HepG2 (cell line): ENCODE data around the gene COPS8. TPM values are rescaled to one million over a fixed set of nuclear protein-coding genes. Genes with fewer than 3 reads are reported as not detected.

ENCODE experiments used
- ATAC-seq: fragments of 200-7000 bp; cut with Tn5 transposase; 3 replicates; pipeline ENCODE4 v1.9.1; 2020; ENCODE audit warnings: mild to moderate bottlenecking, moderate library complexity
- BruUV-seq: library from RNA; stranded (reverse); fragments of 400-500 nt; replicated peaks from 2 replicates; lab custom pipeline; 2021; lab: Mats Ljungman, UMichigan
- CTCF ChIA-PET: fragments of 300-600 bp; formaldehyde crosslinking; extraction: SDS; loops from one replicate; lab custom pipeline; 2021; ENCODE audit warnings: low total read pairs, inconsistent platforms, low intra/inter-chr PET ratio; lab: Yijun Ruan, JAX
- POLR2A ChIA-PET: fragments of 350-600 bp; sonication (Branson Sonifier 250); formaldehyde crosslinking; loops from one replicate; lab custom pipeline; 2020; ENCODE audit warnings: antibody characterized with exemption, inconsistent platforms; lab: Yijun Ruan, JAX
- DNase-seq: peaks from one replicate; pipeline ENCODE4 v3.0.0-alpha.2; 2015; ENCODE audit warnings: low spot score
- FAIRE-seq: peaks from 3 replicates; lab custom pipeline; 2011; peaks lifted over from hg19 to GRCh38; lab: Jason Lieb, UNC
- H2AFZ ChIP-seq: one replicate; pipeline ENCODE4 v1.6.1; 2011; ENCODE audit warnings: low read length, inconsistent platforms
- H3K27ac ChIP-seq: fragments of 300-600 bp; 3 replicates; pipeline ENCODE4 v1.8.0; 2011; ENCODE audit warnings: mixed run types, mild to moderate bottlenecking, mixed read lengths, low read length, inconsistent platforms; ENCODE audit not compliant: insufficient read depth; ENCODE audit errors: extremely low read length
- H3K27me3 ChIP-seq, 2 experiments: fragments of 200-600 bp in 1 of 2; 2 replicates in 1 of 2; 3 replicates in 1 of 2; pipeline versions ENCODE4 v1.6.0 to v1.8.0; 2011; ENCODE audit warnings: low read length in 2 of 2, mild to moderate bottlenecking in 2 of 2, moderate library complexity in 2 of 2, inconsistent platforms in 1 of 2; ENCODE audit not compliant: insufficient read depth in 2 of 2, control insufficient read depth in 1 of 2
- H3K36me3 ChIP-seq, 2 experiments: fragments of 200-600 bp in 1 of 2; replicated peaks in 1 of 2; 2 replicates in 1 of 2; 3 replicates in 1 of 2; pipeline versions ENCODE4 v1.5.1 to v1.8.0; 2011; ENCODE audit warnings: low read length in 2 of 2, inconsistent platforms in 1 of 2; ENCODE audit not compliant: insufficient read depth in 2 of 2, control insufficient read depth in 1 of 2
- H3K4me1 ChIP-seq: 2 replicates; pipeline ENCODE4 v1.5.1; 2012; ENCODE audit warnings: low read length, inconsistent platforms; ENCODE audit not compliant: insufficient read depth
- H3K4me2 ChIP-seq: 2 replicates; pipeline ENCODE4 v1.6.0; 2011; ENCODE audit warnings: low read depth, low read length, inconsistent platforms
- H3K4me3 ChIP-seq, 3 experiments: fragments of 200-600 bp in 1 of 3; sonication (generic), shearing (Covaris generic) in 1 of 3; replicated peaks in 1 of 3; 2 replicates each; pipeline ENCODE4 v1.5.1; 2011 to 2016; ENCODE audit warnings: low read length in 3 of 3, inconsistent platforms in 2 of 3, low read depth in 2 of 3, mild to moderate bottlenecking in 2 of 3, control low read depth in 1 of 3, mixed read lengths in 1 of 3; ENCODE audit not compliant: insufficient read depth in 1 of 3
- H3K79me2 ChIP-seq: one replicate; pipeline ENCODE4 v1.6.1; 2011; ENCODE audit warnings: low read length, inconsistent platforms; ENCODE audit not compliant: insufficient read depth
- H3K9ac ChIP-seq: 2 replicates; pipeline ENCODE4 v1.6.0; 2011; ENCODE audit warnings: mild to moderate bottlenecking, low read depth, low read length, inconsistent platforms; ENCODE audit not compliant: insufficient read depth
- H3K9me3 ChIP-seq: 2 replicates; pipeline ENCODE4 v1.5.1; 2012; ENCODE audit warnings: mild to moderate bottlenecking, low read length
- H4K20me1 ChIP-seq: 2 replicates; pipeline ENCODE4 v1.6.0; 2011; ENCODE audit warnings: inconsistent platforms, mild to moderate bottlenecking, low read length, moderate library complexity; ENCODE audit not compliant: insufficient read depth
- HMGXB4 ChIP-seq, 2 experiments: sonication (generic) in 1 of 2; formaldehyde crosslinking in 1 of 2; IDR thresholded peaks; 2 replicates each; pipeline versions ENCODE4 v1.4.0 to v1.6.1; 2018 to 2020; ENCODE audit warnings: missing genetic modification reagents in 2 of 2, borderline replicate concordance in 1 of 2, low read depth in 1 of 2, mild to moderate bottlenecking in 1 of 2, missing biosample characterization in 1 of 2
- HNF4G ChIP-seq, 2 experiments: sonication (generic) in 1 of 2; formaldehyde crosslinking in 1 of 2; IDR thresholded peaks; 2 replicates each; pipeline versions ENCODE4 v1.4.0 to v1.6.1; 2011 to 2020; ENCODE audit warnings: borderline replicate concordance in 2 of 2, low read depth in 2 of 2, mild to moderate bottlenecking in 2 of 2, low read length in 1 of 2, missing genetic modification reagents in 1 of 2, moderate library complexity in 1 of 2
- KMT2A ChIP-seq: sonication (generic); formaldehyde crosslinking; IDR thresholded peaks from 2 replicates; pipeline ENCODE4 v1.4.0; 2020; ENCODE audit warnings: missing genetic modification reagents
- MAFF ChIP-seq: IDR thresholded peaks from 2 replicates; pipeline ENCODE4 v1.6.1; 2011; ENCODE audit warnings: low read depth, low read length, improper control_type of control experiment
- MAFK ChIP-seq, 2 experiments: IDR thresholded peaks in 1 of 2; conservative IDR thresholded peaks in 1 of 2; 2 replicates each; pipeline ENCODE4 v1.6.1; 2011; ENCODE audit warnings: improper control_type of control experiment in 2 of 2, low read length in 2 of 2
- MXD4 ChIP-seq: IDR thresholded peaks from 2 replicates; pipeline ENCODE4 v1.6.1; 2016; ENCODE audit warnings: mild to moderate bottlenecking, missing biosample characterization, missing genetic modification reagents
- MXI1 ChIP-seq: IDR thresholded peaks from 3 replicates; pipeline ENCODE4 v1.6.1; 2012; ENCODE audit warnings: low read depth, low read length, inconsistent platforms, borderline replicate concordance
- NFE2L1 ChIP-seq: sonication (generic); formaldehyde crosslinking; IDR thresholded peaks from 2 replicates; pipeline ENCODE4 v1.4.0; 2020; ENCODE audit warnings: missing genetic modification reagents, mild to moderate bottlenecking, borderline replicate concordance
- THYN1 ChIP-seq: sonication (generic); formaldehyde crosslinking; IDR thresholded peaks from 2 replicates; pipeline ENCODE4 v1.8.1; 2023; ENCODE audit warnings: low read depth, mild to moderate bottlenecking, moderate library complexity, missing genetic modification reagents, borderline replicate concordance
- ZBTB1 ChIP-seq: sonication (generic); formaldehyde crosslinking; IDR thresholded peaks from 2 replicates; pipeline ENCODE4 v1.4.0; 2020; ENCODE audit warnings: missing genetic modification reagents, borderline replicate concordance
- ZNF432 ChIP-seq: sonication (generic); formaldehyde crosslinking; IDR thresholded peaks from 2 replicates; pipeline ENCODE4 v1.5.0; 2020; ENCODE audit warnings: missing genetic modification reagents, mild to moderate bottlenecking, borderline replicate concordance
- ZNF790 ChIP-seq: sonication (generic); formaldehyde crosslinking; IDR thresholded peaks from 2 replicates; pipeline ENCODE4 v1.8.0; 2022; ENCODE audit warnings: missing genetic modification reagents, mild to moderate bottlenecking, borderline replicate concordance
- WGBS: methylation state at CpG from one replicate; pipeline ENCODE4 v1.1.6; 2017; ENCODE audit warnings: low lambda C conversion rate; 5-methylcytosine and 5-hydroxymethylcytosine counted together
- in situ Hi-C: cut with HindIII; loops from 2 replicates; pipeline ENCODE4 v1.10.0; 2017; ENCODE audit warnings: low pct_unique_long_range_greater_than_20kb; ENCODE audit not compliant: extremely low pct_ligation_motif_present
- intact Hi-C: fragments of 100-400 bp; cut with micrococcal nuclease; formaldehyde crosslinking; loops from one replicate; pipeline ENCODE4 v1.10.0; 2022; ENCODE audit not compliant: unreplicated experiment
- polyA plus RNA-seq, 8 experiments: library from polyadenylated mRNA; depleted of rRNA in 3 of 8; stranded (reverse) in 7 of 8; unstranded in 1 of 8; fragments of >200 nt; fragmentation: Illumina TruSeq in 4 of 8; extraction: Trizol in 4 of 8; gene quantifications; 2 replicates each; pipeline versions ENCODE4 v1.2.1 to v1.2.3, GENCODE V29; 2011 to 2016; ENCODE audit warnings: low read depth in 4 of 8, missing spikeins in 1 of 8, mixed read lengths in 1 of 8; ENCODE audit not compliant: insufficient read depth in 1 of 8
- total RNA-seq, 5 experiments: library from RNA; depleted of rRNA; stranded (reverse); fragments of >200 nt; fragmentation: Illumina TruSeq; extraction: Trizol; gene quantifications; 2 replicates each; pipeline ENCODE4 v1.2.3, GENCODE V29; 2016; ENCODE audit warnings: low read depth in 1 of 5

Gene COPS8
- total and polyA plus RNA-seq, 2 of the 13 experiments (the other 11 are each of a cell fraction or from before 2014, with no cell fraction given) = 86.3 to 96.6 TPM

GRCh38 chr2:237101118-237101979 is 15.7 kb downstream of the COPS8 start:
- ChIA-PET POLR2A (interaction anchor here (0.9 kb wide), 1 partner anchor 15 kb away, joined by 4 read pairs; the partner anchor contains the start of gene COPS8), CTCF (no interaction called here)
- no peaks in the 10 kb centered on the region for H3K9me3 ChIP-seq
- TF ChIP-seq THYN1 (CRISPR knock-in tag) (no peak), KMT2A (no peak), ZNF790 (no peak), ZBTB1 (CRISPR knock-in tag) (no peak), HMGXB4 (CRISPR knock-in tag; IDR thresholded peaks at IDR 0.05; ENCODE audit: borderline replicate concordance in 1 of 2, low read depth in 1 of 2) (no peak), MAFK (conservative IDR thresholded peaks at IDR 0.05 in 1 of 2, IDR thresholded peaks at IDR 0.05 in 1 of 2; ENCODE audit: low read length in 2 of 2) (peak; percentile 55 to 80; a peak in 3 of 4 replicates), HNF4G (IDR thresholded peaks at IDR 0.05; ENCODE audit: borderline replicate concordance, low read depth, low read length) (no peak), HNF4G (CRISPR knock-in tag; IDR thresholded peaks at IDR 0.05; ENCODE audit: borderline replicate concordance, low read depth) (no peak), MAFF (peak; percentile 59), MXI1 (no peak), ZNF432 (CRISPR knock-in tag) (no peak), MXD4 (CRISPR knock-in tag) (no peak), NFE2L1 (no peak)
- H3K9ac ChIP-seq = no peak overlapping the region
- no peaks in the 10 kb centered on the region for H3K79me2 ChIP-seq
- H2AFZ ChIP-seq = no peak overlapping the region
- no TSS peak for BruUV-seq
- in situ Hi-C loops = no loop called here
- no peak overlapping the region for H3K4me2 ChIP-seq
- ATAC-seq (no peak; the same call in 2 of the 3 replicates), DNase-seq (no peak), FAIRE-seq (peak; percentile 48)
- no peak overlapping the region for H3K4me3 ChIP-seq
- no peaks in the 10 kb centered on the region for H3K27me3 ChIP-seq
- H3K36me3 ChIP-seq = peaks cover 4 to 58% of the 10 kb centered on the region in 2 experiments
- no peaks in the 10 kb centered on the region for H4K20me1 ChIP-seq
- peaks cover 12% of the 10 kb centered on the region for H3K4me1 ChIP-seq
- no peak overlapping the region for H3K27ac ChIP-seq
- 76% methylated on average over 6 of the region's 6 CpGs for WGBS
- intact Hi-C loops = no loop called here
